Right lobe of liver (tissue), 6 donors: Measurements from ENCODE around the gene USP12. TPM values are rescaled to one million over a fixed set of nuclear protein-coding genes. Genes with fewer than 3 reads are reported as not detected.

Experiments
- ATAC-seq, 4 donors: fragments of 200-7000 bp; cut with Tn5 transposase; one replicate each; pipeline ENCODE4 v1.9.1; 2020; ENCODE audit warnings: mild to moderate bottlenecking in 4 of 4, moderate library complexity in 4 of 4
- DNase-seq, 3 donors: peaks; one replicate each; pipeline ENCODE4 v3.0.0-alpha.2; 2020
- H3K27ac ChIP-seq, 3 donors: fragments of 200-600 bp; one replicate each; pipeline ENCODE4 v1.8.0; 2022
- H3K27me3 ChIP-seq, 2 donors: fragments of 200-600 bp; one replicate each; pipeline ENCODE4 v1.8.0; 2022
- H3K36me3 ChIP-seq, 4 donors: fragments of 200-600 bp; sonication (generic) in 1 of 4; one replicate each; pipeline versions ENCODE4 v1.5.1 to v1.8.0; 2017 to 2022; ENCODE audit warnings: control low read depth in 1 of 4
- H3K4me1 ChIP-seq, 4 donors: fragments of 200-600 bp; sonication (generic) in 1 of 4; one replicate each; pipeline versions ENCODE4 v1.5.1 to v1.8.0; 2017 to 2022; ENCODE audit warnings: control low read depth in 1 of 4
- H3K4me3 ChIP-seq, 3 donors: fragments of 200-600 bp; one replicate each; pipeline ENCODE4 v1.8.0; 2022
- H3K9me3 ChIP-seq, 4 donors: fragments of 200-600 bp; sonication (generic) in 1 of 4; one replicate each; pipeline versions ENCODE4 v1.5.1 to v1.8.0; 2017 to 2022; ENCODE audit warnings: control low read depth in 1 of 4
- CTCF ChIP-seq, 4 donors: fragments of 200-600 bp in 3 of 4; fragments of 450-650 bp in 1 of 4; IDR thresholded peaks; one replicate each; pipeline versions ENCODE4 v1.5.1 to v1.8.0; 2016 to 2022; ENCODE audit warnings: antibody characterized with exemption in 4 of 4, mild to moderate bottlenecking in 2 of 4
- POLR2A ChIP-seq: fragments of 450-650 bp; IDR thresholded peaks from one replicate; pipeline ENCODE4 v1.6.1; 2017; ENCODE audit warnings: antibody characterized with exemption, mild to moderate bottlenecking
- WGBS: methylation state at CpG from one replicate; pipeline ENCODE4 v1.1.6; 2018; ENCODE audit warnings: low coverage, low lambda C conversion rate; ENCODE audit not compliant: insufficient coverage; ENCODE audit errors: missing lambda C conversion rate; 5-methylcytosine and 5-hydroxymethylcytosine counted together
- intact Hi-C, 2 donors: fragments of 100-400 bp; cut with DNase I; formaldehyde crosslinking; loops; one replicate each; pipeline versions ENCODE4 v1.11.2 to v1.14.1; 2022
- total RNA-seq, 6 experiments: library from RNA; depleted of rRNA in 2 of 6; stranded (reverse); fragments of >200 nt in 2 of 6; fragmentation: NEBNext Ultra II Directional in 3 of 6; extraction: Animal tissue kit (Norgen Biotek cat#: 25700) in 3 of 6; gene quantifications; one replicate each; pipeline versions ENCODE4 v1.1.0 to v1.2.4, GENCODE V29; 2016 to 2023
- donor health status: DM: no; HTN: yes; CAD: no.
- donor health status: DM: no; HTN: no; CAD: no.
- donor health status: DM: no; HTN: no; CAD: no.
- donor health status: DM: no; HTN: yes; CAD: no.
- donor health status: DM: no; HTN: yes; CAD: no.

The USP12 gene
- total RNA-seq, 6 experiments from 2014 or later = 11.5 to 25.4 (median 14.6) TPM

GRCh38 chr13:27170221-27170515, 1.4 kb downstream of the USP12 start:
- no peaks in the 10 kb centered on the region for H3K9me3 ChIP-seq
- H3K4me3 ChIP-seq = peak overlapping the region; percentile 66 to 72 (median 68)
- H3K27me3 ChIP-seq = no peaks in the 10 kb centered on the region
- H3K4me1 ChIP-seq = peaks cover 0 to 45% (median 7%) of the 10 kb centered on the region in 4 donors
- intact Hi-C loops = no loop called here
- H3K36me3 ChIP-seq = no peaks in the 10 kb centered on the region
- H3K27ac ChIP-seq = peak overlapping the region; percentile 92 to 95 (median 95)
- no peak for DNase-seq
- TF ChIP-seq CTCF (IDR thresholded peaks at IDR 0.05) (no peak), POLR2A (no peak)
- ATAC-seq = peak in 1 of 4 donors; percentile 4
- 10% methylated on average over 4 of the region's 4 CpGs for WGBS

- peaks cover 0 to 45% (median 7%) of the 10 kb centered on the region in 4 donors for H3K4me1 ChIP-seq
- H3K4me3 ChIP-seq = no peak overlapping the region
- H3K36me3 ChIP-seq = no peaks in the 10 kb centered on the region
These were observed 2.5 kb downstream of the USP12 start for GRCh38 chr13:27168906-27169657.

GRCh38 chr13:27168086-27168485, 3.5 kb downstream of the USP12 start:
- no peak for ATAC-seq
- WGBS = 35% methylated on average over 5 of the region's 6 CpGs
- no peaks in the 10 kb centered on the region for H3K36me3 ChIP-seq
- intact Hi-C loops = no loop called here
- DNase-seq = no peak
- TF ChIP-seq POLR2A (no peak), CTCF (IDR thresholded peaks at IDR 0.05) (no peak)
- no peaks in the 10 kb centered on the region for H3K9me3 ChIP-seq
- H3K27me3 ChIP-seq = no peaks in the 10 kb centered on the region
- no peak overlapping the region for H3K4me3 ChIP-seq
- H3K4me1 ChIP-seq = peaks cover 0 to 47% (median 7%) of the 10 kb centered on the region in 4 donors
- no peak overlapping the region for H3K27ac ChIP-seq

More at GRCh38 chr13:27168906-27169657, 2.5 kb downstream of the USP12 start:
- Histone ChIP-seq H3K9me3 (no peaks in the 10 kb centered on the region), H3K27ac (peak overlapping the region in 2 of 3 donors; percentile 22 to 95), H3K27me3 (no peaks in the 10 kb centered on the region)
- TF ChIP-seq POLR2A (no peak), CTCF (IDR thresholded peaks at IDR 0.05) (no peak)
- WGBS = 50% methylated on average over 7 of the region's 8 CpGs
- no peak for DNase-seq
- no peak for ATAC-seq
- intact Hi-C loops = no loop called here

- intact Hi-C loops = no loop called here
- ATAC-seq = no peak
- TF ChIP-seq POLR2A (no peak), CTCF (IDR thresholded peaks at IDR 0.05) (no peak)
- Histone ChIP-seq H3K4me3 (no peak overlapping the region), H3K36me3 (no peaks in the 10 kb centered on the region), H3K4me1 (peaks cover 0 to 48% (median 7%) of the 10 kb centered on the region in 4 donors), H3K27ac (no peak overlapping the region), H3K9me3 (no peaks in the 10 kb centered on the region), H3K27me3 (no peaks in the 10 kb centered on the region)
- no peak for DNase-seq
- WGBS = 67% methylated on average over 1 of the region's 1 CpG
These were observed 5.3 kb downstream of the USP12 start for GRCh38 chr13:27166313-27166712.
